CD4-positive, alpha-beta memory T cell (primary cell): Measurements from ENCODE around the gene MDH2. TPM values are rescaled to one million over a fixed set of nuclear protein-coding genes. Genes with fewer than 3 reads are reported as not detected.
"Not testable (repeated sequence)": the region's sequence is repeated elsewhere in the genome, so short reads cannot be mapped to it uniquely, and the experiment has no call there.

Experiments used
- CTCF ChIA-PET: fragments of 350-600 bp; sonication (Branson Sonifier 250); formaldehyde crosslinking; loops from one replicate; lab custom pipeline; 2021; ENCODE audit warnings: inconsistent platforms; ENCODE audit not compliant: partially characterized antibody; lab: Charles Lee
- POLR2A ChIA-PET: fragments of 350-600 bp; sonication (Branson Sonifier 250); formaldehyde crosslinking; loops from one replicate; lab custom pipeline; 2021; ENCODE audit not compliant: partially characterized antibody; lab: Charles Lee
- DNase-seq, 5 donors: peaks; one replicate each; pipeline versions ENCODE4 v3.0.0 to v3.0.0-alpha.2; 2020 to 2022; ENCODE audit warnings: mixed read lengths in 1 of 5
- H3K27ac ChIP-seq: one replicate; pipeline ENCODE4 v1.7.0; 2013; ENCODE audit warnings: low read depth, low read length
- H3K27me3 ChIP-seq: 2 replicates; pipeline ENCODE4 v1.7.0; 2013; ENCODE audit warnings: mild to moderate bottlenecking, low read length, moderate library complexity; ENCODE audit not compliant: insufficient read depth
- H3K36me3 ChIP-seq: 2 replicates; pipeline ENCODE4 v1.7.0; 2013; ENCODE audit warnings: mild to moderate bottlenecking, low read length, moderate library complexity; ENCODE audit not compliant: insufficient read depth
- H3K4me1 ChIP-seq: 2 replicates; pipeline ENCODE4 v1.7.0; 2013; ENCODE audit warnings: mild to moderate bottlenecking, low read length, moderate library complexity; ENCODE audit not compliant: insufficient read depth
- H3K4me3 ChIP-seq, 2 donors: one replicate each; pipeline ENCODE4 v1.7.0; 2013; ENCODE audit warnings: low read length in 2 of 2, mild to moderate bottlenecking in 1 of 2
- H3K9me3 ChIP-seq, 2 donors: one replicate each; pipeline ENCODE4 v1.7.0; 2013; ENCODE audit warnings: low read length in 2 of 2, control low read depth in 1 of 2; ENCODE audit not compliant: control insufficient read depth in 1 of 2
- H3K27ac Mint-ChIP-seq, 7 donors: one replicate each; pipeline ENCODE4 v1.8.0; 2020 to 2021; ENCODE audit warnings: mixed read lengths in 7 of 7, mild to moderate bottlenecking in 6 of 7, inconsistent platforms in 3 of 7, moderate library complexity in 3 of 7
- H3K27me3 Mint-ChIP-seq, 2 donors: one replicate each; pipeline ENCODE4 v1.8.0; 2020 to 2021; ENCODE audit warnings: mixed read lengths in 2 of 2
- H3K36me3 Mint-ChIP-seq, 2 donors: one replicate each; pipeline ENCODE4 v1.8.0; 2020 to 2021; ENCODE audit warnings: mixed read lengths in 2 of 2, inconsistent platforms in 1 of 2, mild to moderate bottlenecking in 1 of 2
- H3K4me1 Mint-ChIP-seq, 4 donors: one replicate each; pipeline ENCODE4 v1.8.0; 2020 to 2021; ENCODE audit warnings: mixed read lengths in 4 of 4, mild to moderate bottlenecking in 1 of 4
- H3K4me3 Mint-ChIP-seq, 8 donors: one replicate each; pipeline ENCODE4 v1.8.0; 2020 to 2021; ENCODE audit warnings: mixed read lengths in 8 of 8, mild to moderate bottlenecking in 7 of 8, moderate library complexity in 6 of 8, inconsistent platforms in 3 of 8
- H3K9me3 Mint-ChIP-seq, 8 donors: one replicate each; pipeline ENCODE4 v1.8.0; 2020 to 2021; ENCODE audit warnings: mixed read lengths in 8 of 8, mild to moderate bottlenecking in 5 of 8, inconsistent platforms in 3 of 8, moderate library complexity in 1 of 8
- intact Hi-C: fragments of 100-400 bp; cut with micrococcal nuclease; formaldehyde crosslinking; loops from one replicate; pipeline ENCODE4 v1.15.1; 2023
- polyA plus RNA-seq, 2 donors: library from polyadenylated mRNA; unstranded; fragments of 300-500 nt; fragmentation: Illumina TruSeq; gene quantifications; one replicate each; pipeline ENCODE4 v1.2.3, GENCODE V29; 2021
- total RNA-seq, 2 experiments: library from RNA; stranded (reverse); gene quantifications; one replicate each; pipeline ENCODE4 v1.2.3, GENCODE V29; 2021

MDH2 gene
- total and polyA plus RNA-seq, 4 experiments from 2014 or later, result 79.8 to 159 (median 118) TPM

GRCh38 chr7:76077435-76077834, 29.5 kb downstream of the MDH2 start:
- POLR2A ChIA-PET, result no interaction called here

GRCh38 chr7:76080204-76080603, 32.3 kb downstream of the MDH2 start:
- POLR2A ChIA-PET, result no interaction called here
- H3K27me3 Mint-ChIP-seq, result peaks cover 6 to 10% of the 10 kb centered on the region in 2 donors
- H3K27ac Mint-ChIP-seq, result no peak overlapping the region
- CTCF ChIA-PET, result no interaction called here
- Histone ChIP-seq H3K9me3 (no peaks in the 10 kb centered on the region), H3K4me1 (no peaks in the 10 kb centered on the region), H3K36me3 (no peaks in the 10 kb centered on the region), H3K4me3 (no peak overlapping the region), H3K27me3 (no peaks in the 10 kb centered on the region), H3K27ac (no peak overlapping the region)
- peaks cover 0 to 2% (median under 1%) of the 10 kb centered on the region in 8 donors for H3K9me3 Mint-ChIP-seq
- no peaks in the 10 kb centered on the region for H3K36me3 Mint-ChIP-seq
- peaks cover 3 to 11% (median 10%) of the 10 kb centered on the region in 4 donors for H3K4me1 Mint-ChIP-seq
- intact Hi-C loops, result no loop called here
- DNase-seq, result no peak
- no peak overlapping the region for H3K4me3 Mint-ChIP-seq

More at GRCh38 chr7:76077435-76077834, 29.5 kb downstream of the MDH2 start:
- Histone ChIP-seq H3K4me3 (no peak overlapping the region), H3K4me1 (no peaks in the 10 kb centered on the region), H3K9me3 (no peaks in the 10 kb centered on the region), H3K27me3 (no peaks in the 10 kb centered on the region), H3K27ac (no peak overlapping the region), H3K36me3 (no peaks in the 10 kb centered on the region)
- Mint-ChIP-seq H3K4me3 (no peak overlapping the region), H3K27ac (peak overlapping the region in 2 of 7 donors; percentile 2 to 50), H3K4me1 (peaks cover 3 to 11% (median 10%) of the 10 kb centered on the region in 4 donors), H3K9me3 (peaks cover 0 to 7% (median 3%) of the 10 kb centered on the region in 8 donors), H3K27me3 (peaks cover 4 to 6% of the 10 kb centered on the region in 2 donors), H3K36me3 (no peaks in the 10 kb centered on the region)
- CTCF ChIA-PET, result no interaction called here
- intact Hi-C loops, result no loop called here
- DNase-seq, result no peak

GRCh38 chr7:76084115-76084514, 36.2 kb downstream of the MDH2 start:
- H3K9me3 ChIP-seq, DNase-seq, H3K36me3 Mint-ChIP-seq, H3K27me3 ChIP-seq, H3K4me1 Mint-ChIP-seq, H3K4me3 ChIP-seq, CTCF ChIA-PET, H3K27ac Mint-ChIP-seq, H3K9me3 Mint-ChIP-seq, POLR2A ChIA-PET, H3K4me1 ChIP-seq, H3K36me3 ChIP-seq, H3K27ac ChIP-seq, intact Hi-C loops, H3K4me3 Mint-ChIP-seq: not testable (repeated sequence)
- H3K27me3 Mint-ChIP-seq, result peaks cover 6 to 10% of the 10 kb centered on the region in 2 donors

- H3K9me3 ChIP-seq, result no peaks in the 10 kb centered on the region
- H3K36me3 Mint-ChIP-seq, result no peaks in the 10 kb centered on the region
- no peaks in the 10 kb centered on the region for H3K36me3 ChIP-seq
- H3K27me3 Mint-ChIP-seq, result peaks cover 6 to 8% of the 10 kb centered on the region in 2 donors
- DNase-seq, result no peak
- no peaks in the 10 kb centered on the region for H3K4me1 Mint-ChIP-seq
- no peak overlapping the region for H3K27ac Mint-ChIP-seq
- H3K4me3 ChIP-seq, result no peak overlapping the region
- CTCF ChIA-PET, result no interaction called here
- intact Hi-C loops, result no loop called here
- no peaks in the 10 kb centered on the region for H3K4me1 ChIP-seq
- no peak overlapping the region for H3K4me3 Mint-ChIP-seq
- POLR2A ChIA-PET, result no interaction called here
- H3K9me3 Mint-ChIP-seq, result no peaks in the 10 kb centered on the region
- no peaks in the 10 kb centered on the region for H3K27me3 ChIP-seq
- no peak overlapping the region for H3K27ac ChIP-seq
Observed at GRCh38 chr7:76086070-76086469, 38.2 kb downstream of the MDH2 start.

- intact Hi-C loops, CTCF ChIA-PET, H3K27me3 ChIP-seq, DNase-seq, H3K4me3 ChIP-seq, H3K27me3 Mint-ChIP-seq, H3K27ac Mint-ChIP-seq, H3K36me3 Mint-ChIP-seq, H3K4me3 Mint-ChIP-seq, H3K27ac ChIP-seq, POLR2A ChIA-PET, H3K36me3 ChIP-seq, H3K9me3 ChIP-seq, H3K9me3 Mint-ChIP-seq, H3K4me1 Mint-ChIP-seq, H3K4me1 ChIP-seq: not testable (repeated sequence)
Observed at GRCh38 chr7:76087362-76087791, 39.5 kb downstream of the MDH2 start.

GRCh38 chr7:76089865-76090475, 42.1 kb downstream of the MDH2 start:
- peaks cover 1 to 8% of the 10 kb centered on the region in 2 donors for H3K27me3 Mint-ChIP-seq
- H3K27ac Mint-ChIP-seq, result peak overlapping the region in 3 of 7 donors; percentile 33 to 68 (median 64)
- H3K27ac ChIP-seq, result no peak overlapping the region
- no peaks in the 10 kb centered on the region for H3K9me3 Mint-ChIP-seq
- no peaks in the 10 kb centered on the region for H3K27me3 ChIP-seq
- no peak overlapping the region for H3K4me3 ChIP-seq
- H3K36me3 ChIP-seq, result no peaks in the 10 kb centered on the region
- intact Hi-C loops, result no loop called here
- DNase-seq, result no peak
- H3K4me1 Mint-ChIP-seq, result no peaks in the 10 kb centered on the region
- no peaks in the 10 kb centered on the region for H3K36me3 Mint-ChIP-seq
- H3K4me1 ChIP-seq, result no peaks in the 10 kb centered on the region
- H3K9me3 ChIP-seq, result no peaks in the 10 kb centered on the region
- no peak overlapping the region for H3K4me3 Mint-ChIP-seq
- ChIA-PET POLR2A (no interaction called here), CTCF (no interaction called here)

GRCh38 chr7:76091506-76091905, 43.6 kb downstream of the MDH2 start:
- intact Hi-C loops, result no loop called here
- ChIA-PET POLR2A (no interaction called here), CTCF (no interaction called here)
- Histone ChIP-seq H3K27me3 (no peaks in the 10 kb centered on the region), H3K36me3 (no peaks in the 10 kb centered on the region), H3K9me3 (no peaks in the 10 kb centered on the region), H3K4me3 (no peak overlapping the region), H3K4me1 (no peaks in the 10 kb centered on the region), H3K27ac (no peak overlapping the region)
- Mint-ChIP-seq H3K27ac (no peak overlapping the region), H3K9me3 (peaks cover 0 to 3% (median 0%) of the 10 kb centered on the region in 8 donors), H3K4me3 (no peak overlapping the region), H3K27me3 (peaks cover 4 to 11% of the 10 kb centered on the region in 2 donors), H3K36me3 (no peaks in the 10 kb centered on the region), H3K4me1 (no peaks in the 10 kb centered on the region)
- DNase-seq, result no peak
